Measurements from ENCODE around the gene ZNF544. TPM values are rescaled to one million over a fixed set of nuclear protein-coding genes. Genes with fewer than 3 reads are reported as not detected.

ZNF544 gene
- polyA plus RNA-seq, 4 donors: 11.9 to 31.9 (median 17.8) TPM

Other genes starting within 250 kb of the ZNF544 start
- gene ZNF606, start 226.1 kb upstream of the ZNF544 start, polyA plus RNA-seq: 10 to 100 TPM in 1 of 4 donors, 1 to 10 TPM in 3; 3.8 to 20.1 (median 6.4) TPM
- gene ZSCAN1, start 194.9 kb upstream of the ZNF544 start, polyA plus RNA-seq: under 1 TPM in 2 of 4 donors, not detected in 2; 0.21 to 0.38 TPM
- 1 to 10 TPM in 2 of 4 donors, under 1 TPM in 2; 0.67 to 6.2 (median 1.4) TPM for gene ZNF135, start 169.6 kb upstream of the ZNF544 start, polyA plus RNA-seq
- gene ZSCAN18, start 130.7 kb upstream of the ZNF544 start, polyA plus RNA-seq: 10 to 100 TPM in 2 of 4 donors, 1 to 10 TPM in 2; 6.3 to 58.1 (median 18.5) TPM
- gene ZNF329, start 78.1 kb upstream of the ZNF544 start, polyA plus RNA-seq: 10 to 100 TPM in 1 of 4 donors, 1 to 10 TPM in 3; 1.1 to 12.3 (median 2.7) TPM
- gene ZNF274, start 45.9 kb upstream of the ZNF544 start, polyA plus RNA-seq: 10 to 100 TPM; 13.6 to 34.8 (median 22.7) TPM
- gene ZNF8, start 50.0 kb downstream of the ZNF544 start, polyA plus RNA-seq: 1 to 10 TPM in 3 of 4 donors, under 1 TPM in 1; 0.54 to 4.3 (median 1.5) TPM
- gene ERVK3-1, start 76.5 kb downstream of the ZNF544 start, polyA plus RNA-seq: 10 to 100 TPM; 34.8 to 53.9 (median 51.6) TPM
- gene ZSCAN22, start 98.1 kb downstream of the ZNF544 start, polyA plus RNA-seq: 1 to 10 TPM in 2 of 4 donors, under 1 TPM in 2; 0.67 to 3.2 (median 1.0) TPM
- 10 to 100 TPM in 1 of 4 donors, 1 to 10 TPM in 1, under 1 TPM in 1, not detected in 1; 0.64 to 45.9 (median 9.3) TPM for gene A1BG, start 124.6 kb downstream of the ZNF544 start, polyA plus RNA-seq
- 1 to 10 TPM in 1 of 4 donors, under 1 TPM in 2, not detected in 1; 0.22 to 2.3 (median 0.82) TPM for gene ZNF497, start 133.8 kb downstream of the ZNF544 start, polyA plus RNA-seq
- 1 to 10 TPM; 2.9 to 5.3 (median 3.8) TPM for gene ZNF837, start 152.1 kb downstream of the ZNF544 start, polyA plus RNA-seq
- gene RPS5, start 158.4 kb downstream of the ZNF544 start, polyA plus RNA-seq: 1,000 to 10,000 TPM in 3 of 4 donors, 100 to 1,000 TPM in 1; 863 to 1,751 (median 1,458) TPM
- gene RNF225, start 166.7 kb downstream of the ZNF544 start, polyA plus RNA-seq: not detected
- gene ZNF584, start 179.7 kb downstream of the ZNF544 start, polyA plus RNA-seq: 1 to 10 TPM; 1.8 to 7.6 (median 6.0) TPM
- 1 to 10 TPM in 2 of 4 donors, under 1 TPM in 2; 0.22 to 7.9 (median 0.78) TPM for gene ZNF132, start 211.2 kb downstream of the ZNF544 start, polyA plus RNA-seq
- 1 to 10 TPM; 1.1 to 4.9 (median 2.1) TPM for gene ZNF324B, start 222.7 kb downstream of the ZNF544 start, polyA plus RNA-seq
- 1 to 10 TPM; 3.2 to 5.8 (median 4.2) TPM for gene ZNF324, start 238.2 kb downstream of the ZNF544 start, polyA plus RNA-seq
- gene ZNF446, start 247.4 kb downstream of the ZNF544 start, polyA plus RNA-seq: 10 to 100 TPM in 1 of 4 donors, 1 to 10 TPM in 3; 7.3 to 11.4 (median 8.6) TPM